ENCODE data around the gene ADAMTS17.

GRCh38 chr15:99965376-99965775 lies 376.4 kb downstream of the ADAMTS17 start:
- TF ChIP-seq, protein P1, sequence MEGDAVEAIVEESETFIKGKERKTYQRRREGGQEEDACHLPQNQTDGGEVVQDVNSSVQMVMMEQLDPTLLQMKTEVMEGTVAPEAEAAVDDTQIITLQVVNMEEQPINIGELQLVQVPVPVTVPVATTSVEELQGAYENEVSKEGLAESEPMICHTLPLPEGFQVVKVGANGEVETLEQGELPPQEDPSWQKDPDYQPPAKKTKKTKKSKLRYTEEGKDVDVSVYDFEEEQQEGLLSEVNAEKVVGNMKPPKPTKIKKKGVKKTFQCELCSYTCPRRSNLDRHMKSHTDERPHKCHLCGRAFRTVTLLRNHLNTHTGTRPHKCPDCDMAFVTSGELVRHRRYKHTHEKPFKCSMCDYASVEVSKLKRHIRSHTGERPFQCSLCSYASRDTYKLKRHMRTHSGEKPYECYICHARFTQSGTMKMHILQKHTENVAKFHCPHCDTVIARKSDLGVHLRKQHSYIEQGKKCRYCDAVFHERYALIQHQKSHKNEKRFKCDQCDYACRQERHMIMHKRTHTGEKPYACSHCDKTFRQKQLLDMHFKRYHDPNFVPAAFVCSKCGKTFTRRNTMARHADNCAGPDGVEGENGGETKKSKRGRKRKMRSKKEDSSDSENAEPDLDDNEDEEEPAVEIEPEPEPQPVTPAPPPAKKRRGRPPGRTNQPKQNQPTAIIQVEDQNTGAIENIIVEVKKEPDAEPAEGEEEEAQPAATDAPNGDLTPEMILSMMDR (conservative IDR thresholded peaks at IDR 0.05; ENCODE audit: low read length): no peak
- no peak for TF ChIP-seq EZH2phosphoT487 (IDR thresholded peaks at IDR 0.05; ENCODE audit: borderline replicate concordance)
